ENCODE measurements around the gene MAP6. TPM values are rescaled to one million over a fixed set of nuclear protein-coding genes. Genes with fewer than 3 reads are reported as not detected.

Gene MAP6
- total and polyA plus RNA-seq, 2 of the 13 experiments (the other 11 are each of a cell fraction or from before 2014, with no cell fraction given), result 0.04 TPM; not detected in 1

- H3K27me3 ChIP-seq (ENCODE audit: control insufficient read depth in 1 of 2, insufficient read depth in 2 of 2, low read length in 2 of 2), result peaks cover 2 to 6% of the 10 kb centered on the region in 2 experiments; a peak in 3 of 5 replicates
- no peak overlapping the region for H3K4me2 ChIP-seq (ENCODE audit: low read depth, low read length)
- H3K9me3 ChIP-seq (ENCODE audit: low read length), result no peaks in the 10 kb centered on the region
- WGBS (ENCODE audit: low lambda C conversion rate), result 80% methylated on average over 4 of the region's 6 CpGs
- intact Hi-C loops (cut with micrococcal nuclease; ENCODE audit: unreplicated experiment), result no loop called here
- no peak overlapping the region for H3K9ac ChIP-seq (ENCODE audit: insufficient read depth, low read depth, low read length)
- TF ChIP-seq ZNF614 (CRISPR knock-in tag; IDR thresholded peaks at IDR 0.05; ENCODE audit: borderline replicate concordance) (no peak), HOXA7 (CRISPR knock-in tag; IDR thresholded peaks at IDR 0.05) (no peak), E2F1 (CRISPR knock-in tag; IDR thresholded peaks at IDR 0.05) (no peak), KDM5B (CRISPR knock-in tag; IDR thresholded peaks at IDR 0.05; ENCODE audit: borderline replicate concordance) (no peak), SYNCRIP (IDR thresholded peaks at IDR 0.05; ENCODE audit: insufficient read depth, low read depth, low read length) (no peak), ZBTB10 (CRISPR knock-in tag; IDR thresholded peaks at IDR 0.05; ENCODE audit: borderline replicate concordance) (no peak), GPN1 (CRISPR knock-in tag; IDR thresholded peaks at IDR 0.05; ENCODE audit: borderline replicate concordance) (no peak), ZNF205 (CRISPR knock-in tag; IDR thresholded peaks at IDR 0.05) (no peak)
- in situ Hi-C loops (cut with HindIII; ENCODE audit: extremely low pct_ligation_motif_present, low pct_unique_long_range_greater_than_20kb), result no loop called here
- FAIRE-seq (no peak), ATAC-seq (no peak), DNase-seq (ENCODE audit: low spot score) (no peak)
- ChIA-PET CTCF (ENCODE audit: low intra/inter-chr PET ratio, low total read pairs) (no interaction called here), POLR2A (no interaction called here)
- no TSS peak for BruUV-seq (replicated peaks)
- peaks cover 12% of the 10 kb centered on the region for H3K4me1 ChIP-seq (ENCODE audit: insufficient read depth, low read length)
- H4K20me1 ChIP-seq (ENCODE audit: insufficient read depth, low read length), result no peaks in the 10 kb centered on the region
- no peak overlapping the region for H3K4me3 ChIP-seq (replicated peaks in 1 of 3; ENCODE audit: insufficient read depth in 1 of 3, low read depth in 2 of 3, low read length in 3 of 3)
- H3K79me2 ChIP-seq (ENCODE audit: insufficient read depth, low read length), result no peaks in the 10 kb centered on the region
- H3K36me3 ChIP-seq (replicated peaks in 1 of 2; ENCODE audit: control insufficient read depth in 1 of 2, insufficient read depth in 2 of 2, low read length in 2 of 2), result no peaks in the 10 kb centered on the region
- no peak overlapping the region for H3K27ac ChIP-seq (ENCODE audit: extremely low read length, insufficient read depth, low read length)
- H2AFZ ChIP-seq (ENCODE audit: low read length), result no peak overlapping the region
These were observed 74.6 kb downstream of the MAP6 start for GRCh38 chr11:75594211-75594610.
